ENCODE data around the gene FNDC1. TPM values are rescaled to one million over a fixed set of nuclear protein-coding genes. Genes with fewer than 3 reads are reported as not detected.

The FNDC1 gene
- total RNA-seq, 1 donor from 2014 or later, result 6.3 TPM

- H3K27ac ChIP-seq (ENCODE audit: low read depth, low read length), result no peak overlapping the region
- no peak overlapping the region for H3K9ac ChIP-seq (ENCODE audit: low read length)
- no peaks in the 10 kb centered on the region for H4K20me1 ChIP-seq (ENCODE audit: insufficient read depth, low read length)
- peaks cover 3% of the 10 kb centered on the region for H3K4me1 Mint-ChIP-seq (ENCODE audit: low read depth, unreplicated experiment)
- no peaks in the 10 kb centered on the region for H3K4me1 ChIP-seq (ENCODE audit: insufficient read depth, low read length)
- no peaks in the 10 kb centered on the region for H3K9me3 Mint-ChIP-seq (ENCODE audit: unreplicated experiment)
- FAIRE-seq, result no peak
- H3K9me3 ChIP-seq (ENCODE audit: insufficient read depth, low read depth, low read length), result no peaks in the 10 kb centered on the region
- no peaks in the 10 kb centered on the region for H3K36me3 ChIP-seq (ENCODE audit: insufficient read depth, low read length)
- no peak overlapping the region for H3K4me2 ChIP-seq (ENCODE audit: low read length)
- no peak for DNase-seq (ENCODE audit: low read depth)
- no peak overlapping the region for H3K4me3 ChIP-seq (ENCODE audit: insufficient read depth, low read depth, low read length)
- H3K27me3 Mint-ChIP-seq (ENCODE audit: low read depth, unreplicated experiment), result peaks cover 31% of the 10 kb centered on the region
- no peak overlapping the region for H3K27ac Mint-ChIP-seq (ENCODE audit: unreplicated experiment)
- no peak overlapping the region for H2AFZ ChIP-seq (ENCODE audit: low read depth, low read length)
- no peaks in the 10 kb centered on the region for H3K79me2 ChIP-seq (ENCODE audit: insufficient read depth, low read length)
- H3K27me3 ChIP-seq (ENCODE audit: insufficient read depth, low read length), result no peaks in the 10 kb centered on the region
- no peak overlapping the region for H3K4me3 Mint-ChIP-seq (ENCODE audit: unreplicated experiment)
- no peaks in the 10 kb centered on the region for H3K36me3 Mint-ChIP-seq (ENCODE audit: low read depth, unreplicated experiment)
- TF ChIP-seq CTCF (IDR thresholded peaks at IDR 0.05; ENCODE audit: insufficient read depth, low read depth, low read length) (no peak), EZH2 (IDR thresholded peaks at IDR 0.05; ENCODE audit: insufficient read depth, low read length) (no peak)
These were observed 152.1 kb downstream of the FNDC1 start for GRCh38 chr6:159321267-159321666.

Other genes starting within 250 kb of the FNDC1 start
- 10.2 and 10.5 TPM in 2 replicates for gene RSPH3, start 169.2 kb upstream of the FNDC1 start, total RNA-seq
- 0.10 and 0.11 TPM in 2 replicates for gene TAGAP, start 124.4 kb upstream of the FNDC1 start, total RNA-seq